GM23338 (cell line): Measurements from ENCODE around the gene TBX2. TPM values are rescaled to one million over a fixed set of nuclear protein-coding genes. Genes with fewer than 3 reads are reported as not detected.

Experiments used
- ATAC-seq: fragments of 200-7000 bp; cut with Tn5 transposase; 3 replicates; pipeline ENCODE4 v1.9.1; 2020
- DNase-seq: peaks from one replicate; pipeline ENCODE4 v3.0.0-alpha.2; 2015; ENCODE audit warnings: low spot score
- H2AFZ ChIP-seq: fragments of 200-600 bp; sonication (generic); 2 replicates; pipeline ENCODE4 v1.8.0; 2016; ENCODE audit warnings: antibody characterized with exemption, mild to moderate bottlenecking, moderate library complexity
- H3F3A ChIP-seq: fragments of 200-600 bp; sonication (generic); replicated peaks from 2 replicates; pipeline ENCODE4 v1.8.0; 2017; ENCODE audit warnings: antibody characterized with exemption, mixed run types, low read depth
- H3K27ac ChIP-seq: fragments of 200-600 bp; sonication (generic); 2 replicates; pipeline ENCODE4 v1.6.1; 2016; ENCODE audit warnings: low read depth
- H3K27me3 ChIP-seq: fragments of 200-600 bp; sonication (generic); 2 replicates; pipeline ENCODE4 v1.8.0; 2016; ENCODE audit warnings: mild to moderate bottlenecking, mixed run types, moderate library complexity; ENCODE audit not compliant: insufficient read depth
- H3K36me3 ChIP-seq: fragments of 200-600 bp; sonication (generic); 2 replicates; pipeline ENCODE4 v1.8.0; 2016; ENCODE audit warnings: mild to moderate bottlenecking; ENCODE audit not compliant: insufficient read depth
- H3K4me1 ChIP-seq: fragments of 200-600 bp; sonication (generic); 2 replicates; pipeline ENCODE4 v1.8.0; 2016; ENCODE audit warnings: mild to moderate bottlenecking, moderate library complexity; ENCODE audit not compliant: insufficient read depth
- H3K4me2 ChIP-seq: fragments of 200-600 bp; sonication (generic); 2 replicates; pipeline ENCODE4 v1.7.1; 2017; ENCODE audit warnings: mixed run types
- H3K4me3 ChIP-seq: fragments of 200-600 bp; sonication (generic); 2 replicates; pipeline ENCODE4 v1.6.1; 2016; ENCODE audit warnings: mixed run types
- H3K79me2 ChIP-seq: fragments of 200-600 bp; sonication (generic); replicated peaks from 2 replicates; pipeline ENCODE4 v1.8.0; 2017; ENCODE audit warnings: mild to moderate bottlenecking; ENCODE audit not compliant: insufficient read depth
- H3K9me2 ChIP-seq: fragments of 200-600 bp; sonication (generic); 2 replicates; pipeline ENCODE4 v1.8.0; 2017; ENCODE audit not compliant: insufficient read depth
- H4K20me1 ChIP-seq: fragments of 200-600 bp; sonication (generic); replicated peaks from 2 replicates; pipeline ENCODE4 v1.8.0; 2017; ENCODE audit warnings: mild to moderate bottlenecking; ENCODE audit not compliant: insufficient read depth
- H3K27ac Mint-ChIP-seq: 2 replicates; pipeline ENCODE4 v1.8.0; 2020; ENCODE audit warnings: inconsistent platforms, mild to moderate bottlenecking, moderate library complexity, mixed read lengths
- H3K27me3 Mint-ChIP-seq: 3 replicates; pipeline ENCODE4 v1.8.0; 2022; ENCODE audit warnings: low read depth, mild to moderate bottlenecking, moderate library complexity, mixed read lengths, inconsistent platforms; ENCODE audit not compliant: insufficient read depth, poor library complexity
- H3K36me3 Mint-ChIP-seq: 3 replicates; pipeline ENCODE4 v1.8.0; 2021; ENCODE audit warnings: low read depth, mild to moderate bottlenecking, inconsistent platforms, moderate library complexity, mixed read lengths
- H3K4me1 Mint-ChIP-seq: 3 replicates; pipeline ENCODE4 v1.8.0; 2020; ENCODE audit warnings: mild to moderate bottlenecking, inconsistent platforms, mixed read lengths
- H3K4me3 Mint-ChIP-seq: 3 replicates; pipeline ENCODE4 v1.8.0; 2021; ENCODE audit warnings: moderate library complexity, mild to moderate bottlenecking, inconsistent platforms, mixed read lengths
- H3K9me3 Mint-ChIP-seq: 3 replicates; pipeline ENCODE4 v1.8.0; 2020; ENCODE audit warnings: moderate library complexity, mild to moderate bottlenecking, inconsistent platforms, mixed read lengths
- CTCF ChIP-seq, 2 experiments: fragments of 200-600 bp in 1 of 2; sonication (generic) in 1 of 2; conservative IDR thresholded peaks; 2 replicates each; pipeline versions ENCODE4 v1.5.1 to v1.6.1; 2016 to 2017; ENCODE audit warnings: antibody characterized with exemption in 2 of 2, low read depth in 2 of 2, mild to moderate bottlenecking in 2 of 2, moderate library complexity in 1 of 2
- EZH2 ChIP-seq: fragments of 200-600 bp; sonication (generic); IDR thresholded peaks from one replicate; pipeline ENCODE4 v1.8.0; 2017; ENCODE audit warnings: antibody characterized with exemption, mild to moderate bottlenecking, low read depth; ENCODE audit not compliant: unreplicated experiment
- NANOG ChIP-seq: IDR thresholded peaks from 2 replicates; pipeline ENCODE4 v1.6.1; 2016; ENCODE audit warnings: antibody characterized with exemption, borderline replicate concordance
- POLR2AphosphoS5 ChIP-seq: IDR thresholded peaks from 2 replicates; pipeline ENCODE4 v1.6.1; 2016; ENCODE audit warnings: antibody characterized with exemption, low read depth
- REST ChIP-seq: IDR thresholded peaks from one replicate; pipeline ENCODE4 v1.6.1; 2018; ENCODE audit warnings: antibody characterized with exemption; ENCODE audit not compliant: unreplicated experiment
- STAT1 ChIP-seq: IDR thresholded peaks from one replicate; pipeline ENCODE4 v1.6.1; 2016; ENCODE audit warnings: antibody characterized with exemption; ENCODE audit not compliant: unreplicated experiment
- ZNF114 ChIP-seq: fragments of 250-450 bp; sonication (Bioruptor Pico); IDR thresholded peaks from 2 replicates; pipeline ENCODE4 v1.5.0; 2020; ENCODE audit warnings: mild to moderate bottlenecking, moderate library complexity
- ZNF331 ChIP-seq: fragments of 250-450 bp; sonication (Bioruptor Pico); IDR thresholded peaks from 2 replicates; pipeline ENCODE4 v1.5.0; 2020; ENCODE audit warnings: low read depth, mild to moderate bottlenecking, moderate library complexity
- ZNF462 ChIP-seq: fragments of 250-450 bp; sonication (Bioruptor Pico); IDR thresholded peaks from 2 replicates; pipeline ENCODE4 v1.5.0; 2020; ENCODE audit warnings: mild to moderate bottlenecking, moderate library complexity
- polyA plus RNA-seq: library from polyadenylated mRNA; unstranded; fragments of >200 nt; fragmentation: Nextera tagmentation; extraction: Ambion mirVana; gene quantifications from 2 replicates; pipeline ENCODE4 v1.2.1, GENCODE V29; 2016
- total RNA-seq: library from RNA; depleted of rRNA; stranded (reverse); fragments of >200 nt; shearing (Covaris generic); gene quantifications from 2 replicates; pipeline ENCODE4 v1.2.3, GENCODE V29; 2014
- TF ChIP-seq, protein P1 (sequence below): IDR thresholded peaks from 2 replicates; pipeline ENCODE4 v1.6.1; 2016; ENCODE audit warnings: antibody characterized with exemption

TBX2 gene
- total and polyA plus RNA-seq, 2 experiments from 2014 or later = not detected

DNA sequence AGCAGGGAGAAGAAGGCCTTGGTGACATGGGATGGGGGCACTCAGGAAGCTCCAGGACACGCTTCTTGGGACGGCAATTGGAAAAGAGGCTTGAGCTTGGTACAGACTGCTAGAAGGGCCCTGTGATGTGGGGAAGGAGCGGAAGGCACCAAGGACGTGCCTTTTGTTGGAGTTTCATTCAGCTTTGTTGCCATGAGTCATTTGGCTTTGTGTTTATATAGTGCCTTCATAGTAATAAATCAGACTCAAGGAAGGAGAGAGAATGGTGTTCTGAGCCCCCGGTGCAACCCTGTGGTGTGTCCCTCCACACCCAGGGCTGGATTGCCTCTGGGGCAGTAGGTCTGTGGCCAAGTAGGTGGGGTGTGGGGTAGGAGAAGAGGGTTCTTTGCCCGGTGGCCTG lies 45.2 kb downstream of the TBX2 start (continued):
- TF ChIP-seq, protein P1, sequence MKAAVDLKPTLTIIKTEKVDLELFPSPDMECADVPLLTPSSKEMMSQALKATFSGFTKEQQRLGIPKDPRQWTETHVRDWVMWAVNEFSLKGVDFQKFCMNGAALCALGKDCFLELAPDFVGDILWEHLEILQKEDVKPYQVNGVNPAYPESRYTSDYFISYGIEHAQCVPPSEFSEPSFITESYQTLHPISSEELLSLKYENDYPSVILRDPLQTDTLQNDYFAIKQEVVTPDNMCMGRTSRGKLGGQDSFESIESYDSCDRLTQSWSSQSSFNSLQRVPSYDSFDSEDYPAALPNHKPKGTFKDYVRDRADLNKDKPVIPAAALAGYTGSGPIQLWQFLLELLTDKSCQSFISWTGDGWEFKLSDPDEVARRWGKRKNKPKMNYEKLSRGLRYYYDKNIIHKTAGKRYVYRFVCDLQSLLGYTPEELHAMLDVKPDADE = no peak
- TF ChIP-seq REST = no peak
- TF ChIP-seq EZH2 = no peak
- no peak for TF ChIP-seq STAT1
- TF ChIP-seq POLR2AphosphoS5 = no peak

DNA sequence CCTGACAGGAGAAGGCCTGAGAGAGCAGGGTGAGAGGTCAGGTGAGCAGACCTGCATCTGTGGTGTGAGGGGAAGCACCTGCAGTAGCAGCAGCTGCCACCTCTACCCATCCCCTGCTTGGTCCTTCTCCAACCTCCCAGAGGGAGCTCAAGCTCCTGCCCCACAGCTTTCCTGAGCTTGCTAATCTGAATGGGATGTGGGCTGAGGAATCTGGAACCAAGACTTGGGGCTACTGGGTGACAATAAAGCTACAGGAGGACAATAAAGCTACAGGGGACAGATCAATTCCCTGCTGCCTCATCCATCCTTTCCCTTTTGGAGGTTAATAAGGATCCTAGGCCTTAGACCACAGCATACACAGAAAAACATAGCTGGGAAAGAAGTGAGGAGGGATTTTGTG lies 47.7 kb downstream of the TBX2 start:
- Histone ChIP-seq H3K9me2 (0 out of 2 replicates have a peak, but pooled peaks cover 5% of the 10 kb centered on the region), H3K4me3 (no peak overlapping the region), H4K20me1 (no peaks in the 10 kb centered on the region; the same call in 1 of the 2 replicates), H3K27ac (no peak overlapping the region), H3K79me2 (no peaks in the 10 kb centered on the region), H2AFZ (no peak overlapping the region), H3K4me2 (no peak overlapping the region), H3K4me1 (peaks cover 17% of the 10 kb centered on the region), H3K36me3 (no peaks in the 10 kb centered on the region), H3F3A (no peaks in the 10 kb centered on the region), H3K27me3 (peaks cover 67% of the 10 kb centered on the region)
- Mint-ChIP-seq H3K9me3 (no peaks in the 10 kb centered on the region; the same call in 2 of the 3 replicates), H3K36me3 (no peaks in the 10 kb centered on the region), H3K27ac (no peak overlapping the region), H3K4me1 (peaks cover 18% of the 10 kb centered on the region; the same call in 2 of the 3 replicates), H3K4me3 (no peak overlapping the region), H3K27me3 (peaks cover 49% of the 10 kb centered on the region)
- no peak for ATAC-seq
- no peak for DNase-seq
- no peak for TF ChIP-seq NANOG
- TF ChIP-seq CTCF (conservative IDR thresholded peaks at IDR 0.05; ENCODE audit: low read depth in 2 of 2) = no peak
- TF ChIP-seq ZNF114 (CRISPR knock-in tag) = no peak
- no peak for TF ChIP-seq ZNF331 (CRISPR knock-in tag)
- no peak for TF ChIP-seq EZH2
- no peak for TF ChIP-seq ZNF462 (CRISPR knock-in tag)
